HG03280 (cell line): ENCODE measurements around the gene PML.

Source experiments
- ATAC-seq: cut with Tn5 transposase; IDR thresholded peaks from one replicate; pipeline ENCODE4 v1.9.1; 2021; ENCODE audit warnings: mild to moderate bottlenecking, moderate library complexity; ENCODE audit not compliant: unreplicated experiment

PML gene

DNA sequence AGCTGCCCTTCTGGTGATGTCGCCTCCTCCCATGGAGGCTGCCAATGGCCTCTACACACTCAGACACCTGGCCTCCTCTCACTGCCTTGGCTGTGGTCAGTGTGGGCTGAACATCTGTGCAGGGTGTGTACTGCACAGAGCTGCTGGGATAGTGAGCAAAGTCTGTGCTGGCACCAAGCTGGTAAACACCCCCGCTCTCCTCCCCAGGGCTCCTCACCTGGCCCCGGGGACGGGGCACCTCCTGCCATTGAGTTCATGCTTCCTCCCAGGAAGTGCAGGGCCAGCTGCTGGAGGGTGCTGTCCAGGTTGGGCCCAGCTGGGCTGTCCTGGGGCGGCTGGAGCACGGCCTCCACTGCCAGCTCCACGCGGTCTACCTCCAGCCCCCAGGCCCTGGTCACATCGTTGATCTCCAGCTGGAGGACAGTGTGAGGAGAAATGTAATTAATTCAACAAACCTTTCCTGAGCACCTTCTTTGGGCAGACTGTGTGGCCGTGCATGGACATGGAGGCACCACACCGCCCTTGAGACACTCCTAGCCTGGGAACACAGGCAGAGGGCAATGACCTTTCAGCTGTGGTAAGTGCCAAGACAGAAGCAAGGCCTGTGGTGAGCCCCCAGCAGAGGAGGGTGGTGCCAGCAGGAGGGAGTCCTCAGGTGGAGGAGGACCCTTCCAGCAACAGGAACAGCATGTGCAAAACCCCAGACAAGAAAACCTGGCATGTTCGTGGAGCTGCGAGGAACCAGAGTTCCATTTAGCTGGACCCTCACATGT lies 9.2 kb upstream of the PML start:
- no peak for ATAC-seq

DNA sequence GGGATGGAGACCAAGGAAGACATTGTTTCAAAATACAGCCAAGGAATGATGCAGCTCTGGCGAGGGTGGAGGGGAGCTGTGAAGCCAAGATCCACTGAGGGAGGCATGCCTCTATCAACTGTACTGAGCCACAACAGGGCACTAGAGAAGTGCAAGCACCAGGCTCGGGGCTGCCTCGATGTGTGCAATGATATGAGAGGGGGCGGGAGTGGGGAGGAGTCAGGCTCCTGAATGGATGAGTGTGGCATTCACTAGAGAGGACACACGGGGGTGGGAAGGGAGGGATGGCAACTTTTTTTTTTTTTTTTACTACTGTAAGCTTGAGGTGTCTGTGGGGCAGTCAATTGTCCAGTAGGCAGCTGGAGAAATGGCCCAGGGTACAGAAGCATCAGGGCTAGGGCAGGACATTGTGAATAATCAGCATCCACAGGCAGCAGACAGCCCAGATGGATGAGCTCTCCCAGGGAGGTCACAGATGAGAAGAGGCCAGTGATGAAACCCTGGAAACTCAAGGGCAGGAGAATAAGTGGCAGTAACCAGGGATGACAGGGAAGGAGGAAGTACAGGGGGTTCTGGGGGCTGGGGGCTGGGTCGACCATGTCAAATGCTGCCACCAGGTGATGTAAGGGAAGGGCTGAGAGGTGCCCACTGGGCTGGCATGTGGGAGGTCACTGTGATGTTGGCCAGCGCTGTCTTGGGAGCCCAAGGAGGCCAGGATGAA lies 8.3 kb upstream of the PML start:
- no peak for ATAC-seq

DNA sequence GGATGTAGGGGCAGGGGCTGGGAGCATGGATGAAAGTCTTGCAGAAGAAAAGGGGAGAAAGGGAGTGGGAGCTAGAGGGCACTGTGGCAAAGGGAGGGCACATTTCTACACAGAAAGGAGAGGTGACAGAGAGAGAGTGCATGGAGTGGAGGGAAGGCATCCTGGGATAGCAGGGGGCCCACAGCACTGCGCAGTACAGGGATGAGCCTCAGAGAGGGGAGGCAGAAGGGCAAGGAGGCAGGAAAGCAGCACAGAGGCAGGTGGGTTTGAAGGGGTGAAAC lies 7.8 kb upstream of the PML start:
- ATAC-seq: no peak

DNA sequence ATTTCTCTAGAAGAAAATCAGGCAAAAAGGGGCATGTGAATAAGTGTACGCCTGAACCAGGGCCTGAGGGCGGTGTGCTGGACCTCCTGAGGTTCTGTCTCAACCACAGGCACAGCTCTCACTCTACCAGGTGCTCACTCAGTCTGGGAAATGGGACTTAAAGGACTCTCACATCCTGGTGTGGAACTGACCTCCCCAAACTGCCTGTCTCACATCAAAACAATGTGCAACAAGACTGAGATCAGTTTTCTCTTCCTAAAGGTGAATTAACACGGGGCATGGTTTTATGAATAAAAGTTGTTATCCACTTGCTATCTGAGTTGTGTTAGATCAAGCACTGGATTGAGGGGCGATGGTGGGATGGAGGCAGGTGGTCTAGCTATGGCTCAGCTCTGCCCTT lies 7.3 kb upstream of the PML start:
- no peak for ATAC-seq

DNA sequence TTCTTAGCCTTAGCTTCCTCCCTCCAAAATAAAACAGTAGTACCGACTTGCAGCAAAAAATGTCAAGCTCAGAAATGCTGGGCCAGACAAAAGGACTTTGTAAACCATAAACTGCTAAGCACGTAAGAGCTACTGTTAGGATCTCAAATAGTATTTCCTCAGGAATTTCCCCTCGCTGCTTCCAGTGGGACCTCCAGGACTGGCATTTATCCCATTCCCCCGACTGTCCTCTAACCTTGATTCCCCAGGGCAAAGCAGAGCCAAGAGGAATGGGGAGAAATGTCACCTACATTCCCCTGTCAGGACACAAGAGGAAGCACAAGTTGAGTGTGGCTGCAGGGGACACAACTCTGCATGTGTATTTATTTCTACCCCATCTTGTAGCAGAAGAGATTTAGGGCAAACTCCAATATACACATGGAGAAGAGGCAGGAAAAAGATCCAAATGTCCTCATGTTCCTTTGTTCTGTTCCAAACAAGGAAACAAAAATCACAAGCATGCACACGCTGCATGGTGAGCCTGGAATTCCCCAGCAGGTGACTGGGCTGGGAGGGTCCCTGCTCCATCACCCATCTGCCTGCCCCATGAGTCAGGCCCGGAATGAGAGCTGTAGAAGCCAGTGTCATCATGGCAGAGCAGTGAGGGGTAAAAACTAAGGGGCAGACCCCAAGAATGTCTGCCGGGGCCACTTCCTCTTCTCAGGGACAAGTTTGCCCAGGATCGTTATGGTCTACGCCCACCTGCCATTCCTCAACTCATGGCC lies 6.7 kb upstream of the PML start:
- ATAC-seq: no peak

DNA sequence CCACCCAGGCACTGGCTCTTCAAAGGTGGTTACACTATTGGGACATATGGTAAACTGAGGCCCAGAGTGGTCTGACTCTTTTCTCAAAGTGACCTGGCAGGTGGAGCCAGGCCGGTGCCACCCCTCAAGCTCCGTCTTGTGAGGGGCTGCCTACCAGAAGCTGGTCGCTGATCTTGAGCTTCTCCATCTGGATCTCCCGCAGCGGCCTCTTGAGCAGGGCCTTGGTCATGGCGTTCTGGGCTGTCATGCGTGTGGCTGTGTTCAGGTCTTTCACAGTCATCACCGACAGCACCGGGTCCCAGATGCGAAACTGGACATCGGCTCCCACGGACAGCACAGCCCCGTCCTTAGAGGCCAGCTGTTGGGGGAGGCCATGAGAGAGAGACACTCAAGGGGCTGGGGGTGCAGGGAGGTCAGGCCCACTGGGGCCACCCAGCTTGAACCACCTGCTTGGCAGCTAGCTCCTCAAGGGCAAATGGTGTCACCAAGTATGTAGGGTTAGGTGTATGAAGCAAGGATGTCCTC lies 6.0 kb upstream of the PML start:
- ATAC-seq: no peak

DNA sequence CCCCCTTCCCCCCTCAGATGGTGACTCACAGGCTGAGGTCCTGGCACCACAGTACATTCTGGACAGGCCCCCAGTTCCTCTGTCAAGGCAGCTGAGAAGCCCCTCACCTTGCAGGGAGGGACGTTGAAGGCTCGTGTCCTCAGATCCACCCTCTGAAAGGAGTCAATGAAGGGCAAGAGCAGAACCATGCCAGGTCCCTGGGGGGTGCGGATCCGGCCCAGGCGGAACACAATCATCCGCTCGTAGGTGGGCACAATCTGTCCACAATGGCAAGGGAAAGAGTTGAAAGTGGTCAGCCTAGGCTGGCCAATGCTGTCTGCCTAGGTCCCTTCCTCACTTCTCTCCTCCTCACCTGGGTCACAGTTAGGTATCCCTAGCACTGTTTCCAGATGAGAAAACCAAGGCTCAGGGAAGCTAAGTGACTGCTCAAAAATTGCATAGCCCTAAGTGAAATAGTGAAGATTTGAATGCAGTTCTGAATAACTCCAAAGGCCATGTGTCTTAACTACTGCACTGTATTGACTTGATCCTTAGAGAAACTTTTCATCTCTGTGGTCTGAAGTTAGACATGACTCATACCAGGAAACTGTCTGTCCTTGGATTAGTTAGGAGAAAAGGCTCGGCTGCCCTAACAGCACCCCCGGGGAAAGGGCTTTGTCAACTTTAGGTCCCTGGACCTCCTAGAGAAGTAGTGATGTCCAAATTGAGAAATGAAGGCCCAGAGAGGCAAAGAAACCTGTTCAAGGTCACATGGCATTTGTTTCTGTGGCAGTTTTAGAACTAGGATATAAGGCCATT lies 5.3 kb upstream of the PML start:
- ATAC-seq: no peak

DNA sequence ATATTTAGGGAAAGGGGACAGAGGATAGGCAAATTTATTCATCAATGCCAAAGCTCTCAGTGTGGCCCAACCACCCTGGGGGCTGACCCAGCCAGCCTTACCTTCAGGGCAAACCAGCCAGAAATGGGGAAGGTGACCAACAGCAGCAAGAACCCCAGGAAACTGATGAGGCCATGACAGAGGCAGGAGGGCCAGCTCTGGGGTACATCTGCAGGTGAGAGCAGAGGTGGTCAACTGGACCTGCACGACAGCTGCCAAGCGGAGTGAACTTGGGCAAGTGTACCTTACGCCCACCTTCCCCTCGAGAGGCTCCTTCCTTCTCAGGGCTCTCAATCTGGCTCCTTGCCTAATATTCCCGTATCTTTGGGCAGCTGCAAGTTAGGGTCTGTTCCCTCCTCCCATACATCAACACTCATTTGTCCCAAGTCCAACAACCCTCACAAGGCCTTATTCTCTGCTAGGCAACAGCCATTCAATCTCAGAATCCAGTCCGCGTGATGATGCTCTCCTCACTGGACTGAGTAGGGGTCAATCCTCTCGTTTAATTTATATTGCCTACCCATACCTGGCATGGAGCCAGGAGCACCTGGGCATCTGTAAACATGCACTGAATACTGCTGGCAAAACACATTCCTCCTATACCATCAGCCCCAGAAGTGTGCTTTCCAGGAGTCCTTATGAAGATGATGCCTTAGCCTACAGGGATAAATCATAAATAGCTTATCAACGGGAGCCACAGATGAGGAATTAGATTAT lies 4.1 kb upstream of the PML start:
- no peak for ATAC-seq

DNA sequence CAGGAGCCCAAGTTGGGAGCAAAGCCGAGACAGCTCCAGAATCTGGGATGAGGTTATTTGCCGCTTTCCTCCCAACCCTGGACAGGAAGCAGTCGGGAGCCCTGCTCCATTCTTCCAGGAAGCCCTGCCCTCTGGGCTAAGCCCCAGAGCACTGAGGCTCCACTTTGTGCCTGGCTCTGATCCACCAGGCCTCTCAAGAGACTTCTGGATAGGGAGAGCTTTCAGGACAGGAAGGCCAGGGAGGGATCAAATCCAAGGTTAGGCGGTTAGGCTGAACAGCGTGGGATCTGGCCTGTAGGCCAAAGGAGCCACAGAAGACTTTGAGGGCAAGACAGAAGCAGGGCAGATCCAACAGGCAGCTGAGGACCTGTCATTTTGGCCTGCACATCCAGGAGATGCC lies 3.3 kb upstream of the PML start:
- no peak for ATAC-seq

DNA sequence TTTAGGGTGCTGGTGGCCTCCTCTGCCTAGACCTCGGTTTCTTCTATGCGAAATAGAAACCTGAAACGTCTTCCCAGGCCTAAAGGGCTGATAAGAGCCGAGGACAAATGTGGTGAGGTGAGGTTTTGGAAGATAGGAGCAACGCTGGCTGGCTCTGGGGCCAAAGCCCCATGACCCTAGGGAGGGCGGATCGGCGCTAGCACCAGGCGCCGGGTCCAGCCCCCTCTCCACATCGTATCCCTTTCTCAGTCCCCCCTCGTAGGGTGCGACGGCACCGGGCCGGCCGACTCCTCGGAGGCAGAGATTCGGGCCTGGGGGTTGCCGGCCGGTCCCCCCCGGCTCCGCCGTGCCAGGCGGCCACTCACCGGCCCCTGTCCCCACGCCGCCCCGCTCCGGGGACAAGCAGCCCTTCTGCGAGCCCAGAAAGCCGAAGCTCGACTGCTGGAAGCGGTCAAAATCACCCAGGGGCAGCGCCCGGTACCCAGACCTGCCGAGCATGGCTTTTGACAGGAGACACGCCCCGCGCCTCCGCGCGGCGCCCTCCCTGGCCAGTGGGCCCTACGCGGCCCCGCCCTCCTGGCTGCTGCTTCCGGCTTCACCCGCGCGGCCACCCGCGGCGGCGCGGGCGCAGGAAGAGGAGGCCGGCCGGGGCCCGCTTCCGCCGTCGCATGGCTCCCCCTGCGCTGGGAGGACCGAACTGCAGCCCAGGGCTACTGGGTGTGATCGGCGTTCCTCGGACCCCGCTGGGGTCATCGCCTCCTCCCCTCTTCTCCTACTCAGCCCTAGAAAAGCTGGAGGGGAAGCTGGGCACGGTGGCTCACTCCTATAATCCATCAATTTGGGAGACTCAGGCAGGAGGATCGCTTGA lies 2.6 kb upstream of the PML start, which contains the start of gene STOML1:
Gene STOML1, minus strand, starts transcription at position 570 of the 868 bp plus-strand sequence. Its CDS starts 72 bp downstream, at position 498.
- peak; percentile 74 for ATAC-seq

DNA sequence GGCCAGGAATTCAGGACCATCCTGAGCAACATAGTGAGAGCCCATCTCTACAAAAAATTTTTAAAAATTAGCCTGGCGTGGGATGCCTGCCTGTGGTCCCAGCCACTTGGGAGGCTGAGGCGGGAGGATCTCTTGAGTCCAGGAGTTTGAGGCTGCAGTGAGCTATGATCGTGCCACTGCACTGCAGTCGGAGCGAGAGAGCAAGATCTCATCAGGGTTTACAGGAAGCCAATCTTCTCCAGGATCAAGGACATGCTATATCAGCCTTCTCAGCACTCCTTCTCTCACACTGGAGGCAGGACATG lies 2.0 kb upstream of the PML start:
- ATAC-seq: no peak

DNA sequence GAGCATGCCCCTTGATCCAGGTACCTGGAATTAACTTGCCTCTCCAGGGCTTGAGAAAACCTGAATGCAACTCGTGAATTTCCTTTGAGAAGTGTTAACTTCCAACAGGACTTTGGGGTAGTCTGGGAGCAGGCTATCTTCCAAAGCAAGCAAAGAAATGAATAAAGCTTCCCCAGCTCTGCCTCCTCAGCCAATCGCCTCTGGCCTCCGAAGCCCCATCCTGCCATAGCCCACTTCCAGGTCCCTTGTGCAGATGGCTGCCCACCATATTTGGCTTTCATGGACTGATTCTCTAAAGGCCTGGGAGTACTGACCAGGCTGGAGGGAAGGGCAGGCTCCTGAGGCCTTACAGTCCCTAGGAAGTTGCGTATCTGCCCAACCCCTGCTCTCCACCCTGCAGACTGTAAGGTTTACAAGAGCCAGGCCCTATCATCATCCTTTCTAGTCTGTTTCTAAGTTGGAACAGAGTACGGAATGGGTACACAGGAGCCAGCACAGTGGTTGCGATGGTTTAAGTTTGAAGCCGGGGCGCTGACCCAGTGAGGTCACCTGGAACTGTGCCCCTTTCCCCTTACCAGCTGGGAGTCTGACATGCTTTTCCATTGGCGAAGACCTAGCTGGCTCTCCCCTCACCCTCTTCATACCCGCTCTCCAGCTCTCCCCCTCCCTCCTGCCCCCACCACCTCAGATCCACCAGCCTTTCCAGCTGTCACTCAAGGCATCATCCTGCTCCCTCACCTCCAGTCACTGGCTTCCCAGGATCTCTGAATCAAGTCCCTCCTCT lies 1.1 kb upstream of the PML start:
- ATAC-seq: no peak

DNA sequence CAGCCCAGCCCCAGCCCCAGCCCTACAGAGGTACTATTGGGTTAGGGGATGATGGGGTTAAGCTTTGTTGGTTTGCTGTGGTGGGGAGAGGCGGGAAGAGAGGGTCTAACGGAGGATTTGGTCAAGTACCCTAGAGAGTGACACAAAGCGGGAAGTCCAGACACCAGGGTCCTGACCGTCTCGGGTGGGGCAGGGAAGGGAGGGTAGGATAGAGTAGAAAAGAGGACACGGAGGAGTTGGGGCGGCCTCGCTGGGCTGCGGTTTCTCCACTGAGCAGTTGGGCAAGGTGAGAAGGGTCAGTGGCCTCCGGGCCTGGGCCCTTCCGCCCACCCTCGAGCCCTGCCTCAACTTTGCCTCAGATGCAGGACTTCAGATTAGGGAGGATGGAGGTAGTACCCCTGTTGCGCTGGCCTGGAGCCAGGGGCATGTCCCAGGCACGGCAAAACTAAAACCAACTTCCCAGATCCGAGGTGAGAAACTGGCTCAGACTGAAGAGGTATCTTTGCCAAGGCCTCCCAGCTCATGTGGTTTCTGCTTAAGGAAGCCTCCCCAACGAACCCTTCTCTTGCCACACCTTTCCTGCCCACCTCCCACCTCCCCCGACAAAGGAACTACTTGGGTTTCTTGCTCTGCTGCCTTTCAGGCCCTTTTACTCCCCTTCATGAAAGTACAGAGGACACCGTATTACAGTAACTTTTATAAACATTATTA lies 551 bp downstream of the PML start:
- no peak for ATAC-seq

DNA sequence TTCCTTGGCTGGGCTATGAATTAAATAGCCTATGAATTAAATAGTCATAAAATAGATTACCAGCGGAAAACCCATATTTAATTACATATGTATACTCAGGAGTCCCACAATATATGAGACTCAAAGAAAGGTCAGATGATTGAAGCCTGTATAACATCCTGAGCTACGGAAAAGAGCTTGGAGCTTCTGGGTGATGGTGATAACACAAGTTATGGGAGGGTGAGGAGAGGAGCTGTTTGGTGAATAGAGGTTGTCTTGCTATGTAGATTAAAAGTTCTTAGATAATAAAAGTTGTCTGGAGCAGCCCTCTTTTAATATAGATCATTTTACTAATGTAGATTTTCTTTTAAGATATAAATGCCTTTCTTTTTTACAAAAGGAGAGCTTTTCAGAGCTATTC lies 1.8 kb downstream of the PML start:
- ATAC-seq: no peak

DNA sequence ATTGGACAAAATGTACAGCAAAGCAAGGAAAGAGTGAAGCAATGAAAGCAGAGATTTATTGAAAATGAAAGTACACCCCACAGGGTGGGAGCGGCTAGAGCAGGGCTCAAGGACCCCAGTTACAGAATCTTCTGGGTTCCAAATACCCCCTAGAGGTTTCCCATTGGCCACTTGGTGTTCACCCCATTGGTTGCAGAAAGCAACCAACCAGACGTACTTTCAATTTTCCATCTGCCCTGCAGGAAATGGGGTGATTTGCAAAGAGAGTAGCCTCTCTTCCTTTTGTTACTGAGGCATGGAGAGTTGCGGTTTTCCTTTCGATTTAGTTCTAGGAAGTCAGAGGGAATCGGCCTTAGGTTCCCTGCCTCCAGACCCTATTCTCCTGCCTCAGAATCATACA lies 2.4 kb downstream of the PML start:
- ATAC-seq: no peak

DNA sequence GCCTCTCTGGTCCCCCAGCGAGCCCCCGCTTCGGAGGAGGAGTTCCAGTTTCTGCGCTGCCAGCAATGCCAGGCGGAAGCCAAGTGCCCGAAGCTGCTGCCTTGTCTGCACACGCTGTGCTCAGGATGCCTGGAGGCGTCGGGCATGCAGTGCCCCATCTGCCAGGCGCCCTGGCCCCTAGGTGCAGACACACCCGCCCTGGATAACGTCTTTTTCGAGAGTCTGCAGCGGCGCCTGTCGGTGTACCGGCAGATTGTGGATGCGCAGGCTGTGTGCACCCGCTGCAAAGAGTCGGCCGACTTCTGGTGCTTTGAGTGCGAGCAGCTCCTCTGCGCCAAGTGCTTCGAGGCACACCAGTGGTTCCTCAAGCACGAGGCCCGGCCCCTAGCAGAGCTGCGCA lies 3.5 kb downstream of the PML start:
- no peak for ATAC-seq

DNA sequence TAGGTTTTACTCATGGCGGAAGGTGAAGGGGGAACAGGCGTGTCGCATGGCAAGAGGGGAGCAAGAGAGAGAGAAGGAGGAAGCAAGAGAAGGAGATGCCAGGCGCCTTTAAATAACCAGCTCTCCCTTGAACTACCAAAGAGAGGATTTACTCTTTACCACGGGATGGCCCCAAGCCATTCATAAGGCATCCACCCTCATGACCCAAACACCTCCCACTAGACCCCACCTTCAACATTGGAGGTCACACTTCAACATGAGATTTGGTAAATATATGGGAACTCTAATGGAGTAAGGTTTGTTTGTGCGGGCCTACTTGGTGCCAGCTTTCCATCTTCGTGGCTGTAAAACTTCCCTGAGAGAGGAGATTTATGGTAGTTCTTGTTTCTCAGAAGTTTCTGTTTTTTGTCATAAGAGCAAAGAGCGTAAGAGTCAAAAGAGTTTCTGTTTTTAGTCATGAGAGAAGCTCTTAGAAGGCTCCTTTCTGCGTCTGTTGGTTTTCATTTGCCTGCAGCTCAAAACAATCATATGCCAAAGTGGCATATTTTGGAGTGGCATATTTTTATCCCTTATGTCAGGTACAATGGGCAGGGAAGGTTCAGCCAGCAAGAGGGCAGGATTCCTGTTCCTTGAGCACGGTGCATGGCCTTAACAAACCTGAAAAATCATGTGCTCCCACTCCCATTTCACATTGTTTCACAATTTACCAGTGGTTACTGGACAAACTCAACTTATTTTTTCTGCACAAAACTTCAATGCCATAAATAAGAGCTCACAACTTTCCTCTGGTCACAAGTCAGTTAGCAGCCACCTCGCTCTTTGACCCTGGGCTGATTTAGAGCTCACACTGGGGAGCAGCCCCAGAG lies 12.5 kb downstream of the PML start:
- no peak for ATAC-seq
